ENCODE results near the gene FRMPD2. TPM values are rescaled to one million over a fixed set of nuclear protein-coding genes. Genes with fewer than 3 reads are reported as not detected.

Gene FRMPD2
- total and polyA plus RNA-seq, 4 donors = 0.28 TPM; not detected in 3

- TF ChIP-seq REST (IDR thresholded peaks at IDR 0.05) (no peak), FOXA2 (IDR thresholded peaks at IDR 0.05) (no peak), TAF1 (conservative IDR thresholded peaks at IDR 0.05) (no peak), GABPA (IDR thresholded peaks at IDR 0.05 in 1 of 2, conservative IDR thresholded peaks at IDR 0.05 in 1 of 2) (no peak), RXRA (IDR thresholded peaks at IDR 0.05) (no peak)
Observed at GRCh38 chr10:48253970-48254657, 20.4 kb downstream of the FRMPD2 start (continued).

DNA sequence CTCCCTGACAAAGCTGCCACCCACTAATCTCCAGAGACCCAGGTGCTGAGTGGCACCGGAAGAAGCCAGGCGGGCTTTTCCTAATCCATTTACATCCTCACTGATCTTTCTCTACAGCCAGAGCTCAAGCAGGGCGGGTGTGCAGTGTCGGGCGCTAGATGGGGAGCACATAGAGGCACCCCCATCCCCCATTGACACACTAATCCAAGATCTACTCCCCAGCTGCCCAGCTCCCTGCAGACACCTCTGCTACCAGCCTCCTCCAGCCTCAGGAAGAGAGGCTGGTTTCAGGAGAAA, 22.2 kb downstream of the FRMPD2 start:
- no peak overlapping the region for H3K4me3 ChIP-seq (ENCODE audit: low read depth in 1 of 3, low read length in 3 of 3)
- WGBS = 86% methylated on average over 5 of the region's 5 CpGs
- no peaks in the 10 kb centered on the region for H3K4me1 ChIP-seq (ENCODE audit: control insufficient read depth in 4 of 4, insufficient read depth in 4 of 4, low read length in 3 of 4)
- no peak overlapping the region for H3K27ac ChIP-seq (ENCODE audit: low read depth in 1 of 2, low read length in 2 of 2)
- no peak overlapping the region for H3K9ac ChIP-seq (ENCODE audit: low read depth in 1 of 2, low read length in 2 of 2)
- H3K36me3 ChIP-seq (ENCODE audit: control insufficient read depth in 4 of 4, insufficient read depth in 3 of 4, low read depth in 1 of 4, low read length in 3 of 4) = no peaks in the 10 kb centered on the region
- no peak for DNase-seq (ENCODE audit: low spot score)
- H3K9me3 ChIP-seq (ENCODE audit: control insufficient read depth in 4 of 4, low read length in 3 of 4) = no peaks in the 10 kb centered on the region
- TF ChIP-seq RXRA (IDR thresholded peaks at IDR 0.05) = no peak
- TF ChIP-seq YY1 (IDR thresholded peaks at IDR 0.05) = no peak
- TF ChIP-seq EGR1 (IDR thresholded peaks at IDR 0.05; ENCODE audit: low read depth in 2 of 2) = no peak
- no peaks in the 10 kb centered on the region for H3K27me3 ChIP-seq (ENCODE audit: control insufficient read depth in 4 of 4, insufficient read depth in 4 of 4, low read length in 3 of 4)

DNA sequence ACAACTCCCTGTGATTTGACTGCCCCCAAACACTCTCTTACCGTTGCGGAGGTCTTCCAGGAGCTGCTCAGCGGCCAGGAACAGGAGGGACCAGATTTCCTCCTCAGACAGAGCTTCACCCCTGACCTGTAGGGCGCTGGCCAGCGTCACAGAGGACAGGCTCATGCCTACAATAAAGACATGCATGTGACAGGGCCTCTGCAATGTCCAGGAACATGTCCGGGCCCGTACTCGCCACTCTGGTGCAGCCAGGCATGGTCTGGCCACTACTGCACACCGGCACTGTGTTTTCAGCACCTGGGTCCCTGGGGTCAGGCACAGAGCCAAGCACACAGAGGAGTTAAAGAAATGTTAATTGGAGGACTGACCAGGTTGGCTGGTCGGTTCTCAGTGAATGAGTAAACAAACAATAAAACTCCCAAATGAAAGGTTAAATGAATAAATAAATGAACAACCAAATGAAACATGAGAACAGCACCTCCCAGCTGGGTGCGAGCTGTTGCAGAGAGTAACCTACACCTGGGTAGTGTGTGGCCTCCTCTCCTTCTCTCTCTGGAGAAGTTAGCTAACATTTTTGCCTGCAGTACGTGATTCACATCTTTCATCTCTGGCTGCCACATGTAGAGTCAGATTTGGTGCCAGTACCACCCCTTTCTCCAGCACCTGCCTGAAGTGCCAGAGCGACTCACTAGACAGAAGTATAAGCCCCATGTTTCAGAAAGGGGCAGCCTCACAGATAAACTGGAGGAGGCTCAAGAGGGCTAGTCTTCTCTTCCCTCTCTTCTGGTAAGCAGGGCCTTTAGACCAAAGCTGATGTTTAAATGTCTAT, 22.8 kb downstream of the FRMPD2 start:
- Histone ChIP-seq H3K4me3 (ENCODE audit: low read depth in 1 of 3, low read length in 3 of 3) (no peak overlapping the region), H3K27ac (ENCODE audit: low read depth in 1 of 2, low read length in 2 of 2) (no peak overlapping the region), H3K27me3 (ENCODE audit: control insufficient read depth in 4 of 4, insufficient read depth in 4 of 4, low read length in 3 of 4) (no peaks in the 10 kb centered on the region), H3K9me3 (ENCODE audit: control insufficient read depth in 4 of 4, low read length in 3 of 4) (no peaks in the 10 kb centered on the region), H3K4me1 (ENCODE audit: control insufficient read depth in 4 of 4, insufficient read depth in 4 of 4, low read length in 3 of 4) (no peaks in the 10 kb centered on the region), H3K9ac (ENCODE audit: low read depth in 1 of 2, low read length in 2 of 2) (no peak overlapping the region), H3K36me3 (ENCODE audit: control insufficient read depth in 4 of 4, insufficient read depth in 3 of 4, low read depth in 1 of 4, low read length in 3 of 4) (no peaks in the 10 kb centered on the region)
- no peak for DNase-seq (ENCODE audit: low spot score)
- WGBS = 69% methylated on average over 13 of the region's 13 CpGs
- TF ChIP-seq YY1 (IDR thresholded peaks at IDR 0.05) = no peak
- no peak for TF ChIP-seq HNF4G (IDR thresholded peaks at IDR 0.05)
- TF ChIP-seq FOXA1 (IDR thresholded peaks at IDR 0.05) = no peak
- TF ChIP-seq SP1 (IDR thresholded peaks at IDR 0.05) = no peak
- no peak for TF ChIP-seq EGR1 (IDR thresholded peaks at IDR 0.05; ENCODE audit: low read depth in 2 of 2)
- TF ChIP-seq TAF1 (conservative IDR thresholded peaks at IDR 0.05) = no peak
- no peak for TF ChIP-seq RXRA (IDR thresholded peaks at IDR 0.05)
- TF ChIP-seq GABPA (IDR thresholded peaks at IDR 0.05 in 1 of 2, conservative IDR thresholded peaks at IDR 0.05 in 1 of 2) = no peak
- TF ChIP-seq RAD21 (IDR thresholded peaks at IDR 0.05) = no peak
- no peak for TF ChIP-seq FOXA2 (IDR thresholded peaks at IDR 0.05)
- TF ChIP-seq HNF4A (conservative IDR thresholded peaks at IDR 0.05) = no peak
- TF ChIP-seq JUND (IDR thresholded peaks at IDR 0.05) = no peak
- TF ChIP-seq ZBTB33 (IDR thresholded peaks at IDR 0.05) = no peak
- TF ChIP-seq, protein P1, sequence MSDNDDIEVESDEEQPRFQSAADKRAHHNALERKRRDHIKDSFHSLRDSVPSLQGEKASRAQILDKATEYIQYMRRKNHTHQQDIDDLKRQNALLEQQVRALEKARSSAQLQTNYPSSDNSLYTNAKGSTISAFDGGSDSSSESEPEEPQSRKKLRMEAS (IDR thresholded peaks at IDR 0.05) = no peak
